Activated naive CD8-positive, alpha-beta T cell treated with anti-CD3 and anti-CD28 coated beads, Interleukin-2, amount 50 U/mL, for 16 hours (primary cell): Measurements from ENCODE around the gene DNLZ.

Experiments used
- DNase-seq: peaks from one replicate; pipeline ENCODE4 v3.0.0-alpha.2; 2020; ENCODE audit warnings: low read depth, low spot score

DNLZ gene

GRCh38 chr9:136396219-136396515 lies 32.6 kb upstream of the DNLZ start:
- DNase-seq = no peak

GRCh38 chr9:136395345-136396218 lies 32.0 kb upstream of the DNLZ start:
- DNase-seq = no peak

DNA sequence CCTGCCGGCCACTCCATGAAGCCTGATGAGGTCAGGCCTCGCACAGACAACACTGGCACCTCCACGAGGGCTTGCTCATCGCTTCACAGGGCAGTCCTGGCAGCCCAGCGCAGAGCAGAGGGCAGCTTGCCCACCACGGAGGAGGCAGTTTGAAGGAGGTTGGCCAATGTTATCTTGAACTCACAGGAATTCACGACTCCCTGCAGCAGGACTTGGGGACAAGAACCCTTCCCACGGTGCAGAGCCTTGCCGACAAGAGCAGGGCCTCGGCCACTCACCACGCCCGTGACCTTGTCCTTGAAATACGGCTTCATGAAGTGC lies 31.4 kb upstream of the DNLZ start:
- DNase-seq = no peak

- DNase-seq = no peak
Observed at GRCh38 chr9:136394312-136395019, 30.9 kb upstream of the DNLZ start.

DNA sequence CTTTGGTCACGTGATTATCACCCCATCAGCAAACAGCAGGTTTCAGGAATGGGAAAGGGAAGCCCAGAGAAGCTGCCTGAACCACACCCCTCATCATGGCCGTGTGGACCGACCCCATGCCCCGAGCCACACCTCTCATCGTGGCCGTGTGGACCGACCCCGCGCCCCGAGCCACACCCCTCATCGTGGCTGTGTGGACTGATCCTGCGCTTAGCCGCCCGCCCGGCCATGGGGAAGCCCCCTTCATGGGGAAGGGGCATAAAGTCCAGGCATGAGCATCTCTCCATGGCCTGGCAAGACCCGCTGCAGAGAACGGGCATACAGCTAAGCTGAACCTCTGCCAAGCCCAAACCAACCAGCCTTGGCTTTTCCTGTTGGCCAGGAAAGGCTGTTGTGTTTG lies 30.0 kb upstream of the DNLZ start:
- no peak for DNase-seq

- no peak for DNase-seq
Observed at GRCh38 chr9:136392538-136393449, 29.2 kb upstream of the DNLZ start.

GRCh38 chr9:136391737-136392537 lies 28.4 kb upstream of the DNLZ start:
- DNase-seq = no peak

DNA sequence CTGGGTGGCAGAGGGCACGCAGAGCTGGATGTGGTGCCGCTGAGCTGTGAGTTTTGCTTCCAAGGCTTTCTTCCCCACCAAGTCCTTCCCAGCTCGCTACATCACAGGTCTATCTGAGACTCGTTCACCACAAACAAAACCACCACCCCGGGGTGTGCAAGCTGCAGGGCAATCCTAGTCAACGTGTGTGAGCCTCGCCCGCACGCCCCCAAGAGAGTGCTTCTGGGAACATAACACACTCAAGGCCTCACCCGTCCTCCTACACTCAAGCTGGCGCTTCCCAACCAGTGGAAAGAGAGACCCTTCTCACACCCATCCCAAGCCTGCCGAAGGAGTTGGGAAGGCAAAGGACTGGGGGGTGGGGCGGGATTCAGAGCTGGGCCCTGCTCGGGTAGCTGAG lies 25.9 kb upstream of the DNLZ start:
- DNase-seq = no peak

DNA sequence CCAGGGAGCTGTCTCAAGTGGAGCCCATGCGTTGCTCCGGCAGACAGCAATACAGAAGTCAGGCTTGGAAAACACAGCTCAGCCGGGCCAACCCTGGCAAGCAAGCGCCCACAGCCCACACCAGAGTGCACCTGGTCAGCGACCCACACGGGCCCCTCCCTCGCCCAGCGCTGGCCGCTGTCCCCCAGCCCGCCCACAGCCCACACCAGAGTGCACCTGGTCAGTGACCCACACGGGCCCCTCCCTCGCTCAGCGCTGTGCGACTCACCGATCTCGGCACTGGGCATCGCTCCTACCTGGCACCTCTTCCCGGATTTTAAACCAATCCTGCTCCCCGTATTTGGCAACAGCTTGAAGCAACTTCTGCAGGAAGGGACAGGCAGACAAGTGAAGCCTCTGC lies 23.7 kb upstream of the DNLZ start:
- DNase-seq = no peak

DNA sequence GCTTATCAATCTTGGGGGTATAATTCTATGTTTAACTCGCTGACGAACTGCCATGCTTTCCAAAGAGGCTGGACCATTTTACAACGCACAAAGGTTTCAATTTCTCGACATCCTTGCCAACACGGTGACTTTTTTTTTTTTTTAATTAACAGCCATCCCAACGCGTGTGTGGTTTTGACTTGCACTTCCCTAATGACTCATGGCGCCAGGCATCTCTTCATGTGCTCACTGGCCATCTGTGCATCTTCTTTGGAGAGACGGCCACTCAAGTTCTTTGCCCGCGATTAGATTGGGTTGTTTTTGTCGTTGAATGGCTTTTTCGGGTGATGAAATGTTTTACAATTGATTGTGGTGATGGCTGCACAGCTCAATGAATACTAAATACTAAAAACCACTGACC lies 22.5 kb upstream of the DNLZ start:
- DNase-seq = no peak

GRCh38 chr9:136385015-136385414 lies 21.5 kb upstream of the DNLZ start:
- DNase-seq = no peak

- no peak for DNase-seq
Observed at GRCh38 chr9:136383436-136383835, 19.9 kb upstream of the DNLZ start.

DNA sequence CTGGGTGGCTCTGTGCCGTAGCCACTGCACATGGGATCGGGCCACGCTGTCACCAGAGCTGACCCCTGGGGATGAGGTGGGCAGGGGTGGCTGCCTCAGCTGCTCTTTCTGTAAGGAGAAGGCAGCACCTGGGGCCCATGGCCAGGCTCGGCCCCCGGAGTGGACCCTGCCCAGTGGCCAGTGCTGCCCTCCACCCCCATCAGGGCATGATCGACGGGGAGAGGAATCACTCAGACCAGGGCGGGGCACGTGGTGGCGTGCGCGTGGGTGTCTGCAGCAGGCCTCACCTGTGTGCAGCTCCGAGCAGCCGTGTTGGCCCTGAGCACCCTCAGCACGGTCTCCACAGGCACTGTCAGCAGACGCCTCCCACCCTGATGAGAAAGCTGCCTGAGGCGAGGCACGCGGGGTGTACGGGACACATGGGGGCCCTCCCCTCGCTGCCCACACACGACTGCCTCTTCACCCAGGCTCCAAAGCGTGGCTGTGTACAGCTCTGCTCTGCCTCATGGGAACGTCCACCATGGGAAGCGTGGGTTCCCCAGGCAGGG lies 18.5 kb upstream of the DNLZ start:
- DNase-seq = no peak

DNA sequence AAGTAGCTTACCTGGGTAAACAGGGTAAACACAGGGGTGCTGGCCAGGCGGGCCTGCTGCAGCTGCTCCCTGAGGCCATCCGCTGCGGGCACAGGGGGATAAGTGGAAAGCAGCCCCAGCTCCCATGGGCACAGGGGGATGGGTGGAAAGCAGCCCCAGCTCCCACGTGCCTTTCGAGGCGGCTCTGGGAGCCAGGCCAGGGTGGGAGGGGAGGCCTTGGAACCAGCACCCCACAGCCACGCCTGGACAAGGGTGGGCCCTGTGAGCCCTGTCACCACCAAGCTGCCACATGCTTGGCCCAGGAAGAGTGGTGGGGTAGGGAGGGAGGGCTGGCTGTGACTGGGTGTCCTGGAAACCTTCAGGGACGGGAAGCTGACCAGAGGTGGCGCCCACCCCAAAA lies 17.8 kb upstream of the DNLZ start:
- no peak for DNase-seq

DNA sequence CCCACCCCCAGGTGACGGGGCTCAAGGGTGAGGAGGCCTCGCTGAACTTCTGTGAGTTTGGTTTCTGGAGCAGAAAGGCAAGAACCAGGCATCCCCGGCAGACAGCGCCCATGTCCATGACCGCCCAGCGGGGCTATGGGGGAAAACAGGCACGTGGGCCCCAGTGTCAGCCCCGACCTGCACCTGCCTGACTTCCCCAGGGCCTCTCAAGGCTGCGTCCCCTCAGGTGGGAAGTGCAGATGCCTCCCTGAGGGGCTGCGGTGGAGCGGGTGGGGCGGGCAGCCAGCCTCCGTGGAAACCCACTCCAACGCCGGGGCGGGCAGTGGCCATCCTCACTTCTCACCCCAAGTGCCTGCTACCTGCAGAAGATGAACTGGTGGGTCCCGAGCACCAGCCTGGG lies 16.8 kb upstream of the DNLZ start:
- no peak for DNase-seq

DNA sequence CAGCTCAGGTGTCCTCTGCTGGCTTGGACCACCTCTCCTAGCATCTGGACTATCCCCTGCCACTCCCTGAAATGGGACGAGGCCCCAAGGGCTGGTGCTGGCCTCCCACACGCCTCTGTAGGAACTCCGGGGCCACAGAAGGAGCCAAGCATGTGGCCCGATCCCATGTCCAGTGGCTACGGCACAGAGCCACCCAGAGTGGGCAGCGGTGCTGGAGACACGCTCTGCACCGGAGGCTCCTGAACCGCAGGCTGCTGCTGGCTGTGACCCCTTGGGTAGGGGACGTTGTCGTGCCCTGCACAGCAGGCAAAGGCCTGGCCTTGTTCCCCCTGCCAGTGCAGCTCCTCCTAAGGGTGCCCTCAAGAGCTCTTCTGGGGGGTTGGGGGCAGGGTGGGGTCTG lies 16.3 kb upstream of the DNLZ start:
- no peak for DNase-seq

- no peak for DNase-seq
Observed at GRCh38 chr9:136379401-136379800, 15.9 kb upstream of the DNLZ start.

- no peak for DNase-seq
Observed at GRCh38 chr9:136379003-136379287, 15.4 kb upstream of the DNLZ start.

- no peak for DNase-seq
Observed at GRCh38 chr9:136378170-136379002, 14.8 kb upstream of the DNLZ start.

DNA sequence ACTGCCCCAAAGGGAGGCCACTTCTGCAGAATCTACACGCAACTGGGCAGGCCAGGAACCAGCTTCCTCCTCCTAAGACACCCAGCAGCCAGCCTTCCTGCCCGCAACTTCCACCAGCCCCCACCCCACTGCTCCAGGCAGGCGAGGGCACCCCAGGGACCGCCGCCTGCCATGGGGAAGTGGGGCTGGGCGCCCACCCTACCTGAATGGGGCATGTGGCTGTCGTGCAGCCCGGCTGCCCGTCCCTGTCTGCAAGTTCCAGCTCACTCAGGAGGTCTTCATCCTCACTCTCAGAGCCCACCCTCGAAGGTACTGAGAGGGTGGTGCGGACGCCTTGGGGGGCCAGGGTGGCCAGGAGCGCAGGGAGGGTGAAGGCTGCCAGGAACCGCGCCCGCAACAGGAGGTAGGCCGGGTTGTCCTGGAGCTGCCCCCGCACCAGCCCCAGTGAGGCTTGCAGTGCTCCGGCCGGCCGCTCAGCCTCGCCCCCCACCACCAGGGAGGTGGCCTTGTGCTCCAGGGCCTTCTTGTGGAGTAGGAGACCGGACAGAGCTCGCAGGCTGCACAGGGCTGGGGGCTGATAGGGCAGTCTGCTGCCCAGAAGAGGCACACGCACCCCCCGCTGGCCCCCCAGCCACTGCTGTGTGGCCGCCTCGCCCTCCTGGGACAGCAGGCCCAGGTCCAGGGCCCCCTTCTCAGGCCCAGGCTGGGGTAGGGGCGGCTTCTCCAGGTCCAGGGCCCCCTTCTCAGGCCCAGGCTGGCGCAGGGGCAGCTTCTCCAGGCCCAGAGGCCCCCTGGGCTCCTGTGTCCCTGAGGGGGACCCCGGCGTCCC lies 14.0 kb upstream of the DNLZ start:
- DNase-seq = no peak
